HG03520 (cell line): ENCODE data around the gene HIPK3.
"Not testable (repeated sequence)": the region's sequence is repeated elsewhere in the genome, so short reads cannot be mapped to it uniquely, and the experiment has no call there.

ENCODE experiments used
- ATAC-seq: cut with Tn5 transposase; IDR thresholded peaks from one replicate; pipeline ENCODE4 v1.9.1; 2021; ENCODE audit warnings: mild to moderate bottlenecking, moderate library complexity; ENCODE audit not compliant: unreplicated experiment

Gene HIPK3

GRCh38 chr11:33350287-33350686, 93.1 kb downstream of the HIPK3 start:
- ATAC-seq, result no peak

GRCh38 chr11:33358150-33358831, 101.1 kb downstream of the HIPK3 start:
- no peak for ATAC-seq

- ATAC-seq, result no peak
Observed at GRCh38 chr11:33360642-33361041, 103.5 kb downstream of the HIPK3 start.

- no peak for ATAC-seq
Observed at GRCh38 chr11:33362051-33362910, 105.1 kb downstream of the HIPK3 start.

GRCh38 chr11:33366918-33367317, 109.7 kb downstream of the HIPK3 start:
- ATAC-seq, result no peak

- ATAC-seq, result not testable (repeated sequence)
Observed at GRCh38 chr11:33368475-33368874, 111.3 kb downstream of the HIPK3 start.

- ATAC-seq, result no peak
Observed at GRCh38 chr11:33368931-33369330, 111.8 kb downstream of the HIPK3 start.

- no peak for ATAC-seq
Observed at GRCh38 chr11:33373636-33374035, 116.5 kb downstream of the HIPK3 start.

GRCh38 chr11:33375236-33375635, 118.1 kb downstream of the HIPK3 start:
- no peak for ATAC-seq

GRCh38 chr11:33375688-33376311, 118.6 kb downstream of the HIPK3 start, which contains the start of gene KIAA1549L:
KIAA1549L (plus strand) TSS chr11:33376108.
- ATAC-seq, result no peak

- no peak for ATAC-seq
Observed at GRCh38 chr11:33376331-33377310, 119.4 kb downstream of the HIPK3 start.

- no peak for ATAC-seq
Observed at GRCh38 chr11:33377412-33378370, 120.5 kb downstream of the HIPK3 start.

- ATAC-seq, result no peak
Observed at GRCh38 chr11:33379947-33380346, 122.8 kb downstream of the HIPK3 start.

GRCh38 chr11:33383075-33383919, 126.1 kb downstream of the HIPK3 start:
- no peak for ATAC-seq

GRCh38 chr11:33383920-33384209, 126.7 kb downstream of the HIPK3 start:
- ATAC-seq, result no peak

GRCh38 chr11:33384220-33384619, 127.0 kb downstream of the HIPK3 start:
- no peak for ATAC-seq

GRCh38 chr11:33387581-33387980, 130.4 kb downstream of the HIPK3 start:
- ATAC-seq, result peak; percentile 31

GRCh38 chr11:33387996-33388395, 130.8 kb downstream of the HIPK3 start:
- ATAC-seq, result peak; percentile 48
